Fibroblast of lung (primary cell): ENCODE data around the gene PIP4K2B. TPM values are rescaled to one million over a fixed set of nuclear protein-coding genes. Genes with fewer than 3 reads are reported as not detected.

Experiments
- DNase-seq, 2 donors: peaks; one replicate each; pipeline versions ENCODE4 v3.0.0 to v3.0.0-alpha.2; 2010; ENCODE audit warnings: low read depth in 2 of 2
- H2AFZ ChIP-seq: 2 replicates; pipeline ENCODE4 v1.5.1; 2012; ENCODE audit warnings: low read length, control low read depth, inconsistent platforms
- H3K27ac ChIP-seq: 2 replicates; pipeline ENCODE4 v1.5.1; 2011; ENCODE audit warnings: low read length, control low read depth; ENCODE audit not compliant: insufficient read depth
- H3K27me3 ChIP-seq: 2 replicates; pipeline ENCODE4 v1.5.1; 2011; ENCODE audit warnings: mild to moderate bottlenecking, low read length; ENCODE audit not compliant: control insufficient read depth, insufficient read depth
- H3K36me3 ChIP-seq: 2 replicates; pipeline ENCODE4 v1.5.1; 2011; ENCODE audit warnings: low read length; ENCODE audit not compliant: control insufficient read depth, insufficient read depth
- H3K4me1 ChIP-seq: 2 replicates; pipeline ENCODE4 v1.5.1; 2011; ENCODE audit warnings: low read length; ENCODE audit not compliant: control insufficient read depth, insufficient read depth; ENCODE audit errors: extremely low read depth
- H3K4me2 ChIP-seq: 2 replicates; pipeline ENCODE4 v1.5.1; 2011; ENCODE audit warnings: low read length, control low read depth; ENCODE audit not compliant: insufficient read depth; ENCODE audit errors: extremely low read depth
- H3K4me3 ChIP-seq, 4 experiments: fragments of 200-600 bp in 1 of 4; sonication (generic) in 1 of 4; replicated peaks in 1 of 4; 2 replicates each; pipeline ENCODE4 v1.5.1; 2011 to 2016; ENCODE audit warnings: low read length in 4 of 4, low read depth in 3 of 4, mild to moderate bottlenecking in 3 of 4, control low read depth in 2 of 4, inconsistent platforms in 1 of 4, mixed read lengths in 1 of 4; ENCODE audit not compliant: insufficient read depth in 1 of 4; ENCODE audit errors: control extremely low read depth in 1 of 4
- H3K79me2 ChIP-seq: 2 replicates; pipeline ENCODE4 v1.5.1; 2012; ENCODE audit warnings: mild to moderate bottlenecking, low read length, inconsistent platforms; ENCODE audit not compliant: control insufficient read depth, insufficient read depth
- H3K9ac ChIP-seq: 2 replicates; pipeline ENCODE4 v1.5.1; 2011; ENCODE audit warnings: mild to moderate bottlenecking, low read length, control low read depth; ENCODE audit not compliant: insufficient read depth
- H3K9me3 ChIP-seq: 2 replicates; pipeline ENCODE4 v1.5.1; 2012; ENCODE audit warnings: low read depth, low read length; ENCODE audit not compliant: control insufficient read depth, insufficient read depth
- H4K20me1 ChIP-seq: 2 replicates; pipeline ENCODE4 v1.5.1; 2011; ENCODE audit warnings: low read length; ENCODE audit not compliant: control insufficient read depth, insufficient read depth; ENCODE audit errors: extremely low read depth
- EZH2 ChIP-seq: IDR thresholded peaks from 2 replicates; pipeline ENCODE4 v1.5.1; 2012; ENCODE audit warnings: low read length, control low read depth, mild to moderate bottlenecking; ENCODE audit errors: missing control alignments
- polyA plus RNA-seq, 2 donors: library from polyadenylated mRNA; depleted of rRNA in 1 of 2; stranded (reverse) in 1 of 2; unstranded in 1 of 2; fragments of >200 nt; gene quantifications; 2 replicates each; pipeline ENCODE4 v1.2.1, GENCODE V29; 2011 to 2012; ENCODE audit warnings: missing spikeins in 1 of 2
- total RNA-seq: library from RNA; depleted of rRNA; stranded (reverse); fragments of >200 nt; gene quantifications from 2 replicates; pipeline ENCODE4 v1.2.1, GENCODE V29; 2014
- TF ChIP-seq, protein P1 (sequence below), 2 donors: IDR thresholded peaks in 1 of 2; conservative IDR thresholded peaks in 1 of 2; 1 replicate in 1 of 2; 2 replicates in 1 of 2; pipeline ENCODE4 v1.5.1; 2011 to 2012; ENCODE audit warnings: low read length in 2 of 2, control low read depth in 1 of 2, inconsistent platforms in 1 of 2, low read depth in 1 of 2, mild to moderate bottlenecking in 1 of 2

Gene PIP4K2B
- total and polyA plus RNA-seq, 2 donors (not counting 1 experiment from before 2014, with no cell fraction given), result 30.6 to 43.8 TPM

GRCh38 chr17:38730526-38731379, 68.6 kb downstream of the PIP4K2B start:
- H3K4me1 ChIP-seq, result peaks cover 10% of the 10 kb centered on the region
- peak overlapping the region; percentile 81 to 96 (median 86) for H3K4me3 ChIP-seq
- H3K79me2 ChIP-seq, result peaks cover 12% of the 10 kb centered on the region
- no peaks in the 10 kb centered on the region for H4K20me1 ChIP-seq
- H3K27ac ChIP-seq, result peak overlapping the region; percentile 73
- peak overlapping the region; percentile 55 for H2AFZ ChIP-seq
- H3K9ac ChIP-seq, result peak overlapping the region; percentile 71
- peak; percentile 44 to 62 for DNase-seq
- TF ChIP-seq, protein P1, sequence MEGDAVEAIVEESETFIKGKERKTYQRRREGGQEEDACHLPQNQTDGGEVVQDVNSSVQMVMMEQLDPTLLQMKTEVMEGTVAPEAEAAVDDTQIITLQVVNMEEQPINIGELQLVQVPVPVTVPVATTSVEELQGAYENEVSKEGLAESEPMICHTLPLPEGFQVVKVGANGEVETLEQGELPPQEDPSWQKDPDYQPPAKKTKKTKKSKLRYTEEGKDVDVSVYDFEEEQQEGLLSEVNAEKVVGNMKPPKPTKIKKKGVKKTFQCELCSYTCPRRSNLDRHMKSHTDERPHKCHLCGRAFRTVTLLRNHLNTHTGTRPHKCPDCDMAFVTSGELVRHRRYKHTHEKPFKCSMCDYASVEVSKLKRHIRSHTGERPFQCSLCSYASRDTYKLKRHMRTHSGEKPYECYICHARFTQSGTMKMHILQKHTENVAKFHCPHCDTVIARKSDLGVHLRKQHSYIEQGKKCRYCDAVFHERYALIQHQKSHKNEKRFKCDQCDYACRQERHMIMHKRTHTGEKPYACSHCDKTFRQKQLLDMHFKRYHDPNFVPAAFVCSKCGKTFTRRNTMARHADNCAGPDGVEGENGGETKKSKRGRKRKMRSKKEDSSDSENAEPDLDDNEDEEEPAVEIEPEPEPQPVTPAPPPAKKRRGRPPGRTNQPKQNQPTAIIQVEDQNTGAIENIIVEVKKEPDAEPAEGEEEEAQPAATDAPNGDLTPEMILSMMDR (conservative IDR thresholded peaks at IDR 0.05 in 1 of 2, IDR thresholded peaks at IDR 0.05 in 1 of 2; ENCODE audit: low read depth in 1 of 2, low read length in 2 of 2), result no peak
- no peak for TF ChIP-seq EZH2
- no peaks in the 10 kb centered on the region for H3K9me3 ChIP-seq
- peak overlapping the region; percentile 99 for H3K4me2 ChIP-seq
- H3K36me3 ChIP-seq, result peaks cover 18% of the 10 kb centered on the region
- no peaks in the 10 kb centered on the region for H3K27me3 ChIP-seq

GRCh38 chr17:38729886-38730525, 69.3 kb downstream of the PIP4K2B start, which contains the start of gene CISD3:
Gene CISD3, plus strand, starts transcription at chr17:38730341. Its CDS starts 18 bp downstream, at chr17:38730359.
- Histone ChIP-seq H4K20me1 (no peaks in the 10 kb centered on the region), H3K27ac (peak within 1 kb of the TSS; percentile 73), H3K9ac (peak within 1 kb of the TSS; percentile 71), H2AFZ (peak within 1 kb of the TSS; percentile 55), H3K9me3 (no peaks in the 10 kb centered on the region), H3K4me1 (peaks cover 10% of the 10 kb centered on the region), H3K27me3 (no peaks in the 10 kb centered on the region), H3K4me3 (peak within 1 kb of the TSS; percentile 81 to 96 (median 86)), H3K4me2 (peak within 1 kb of the TSS; percentile 99), H3K36me3 (peaks cover 13% of the 10 kb centered on the region), H3K79me2 (peaks cover 12% of the 10 kb centered on the region)
- TF ChIP-seq, protein P1 (conservative IDR thresholded peaks at IDR 0.05 in 1 of 2, IDR thresholded peaks at IDR 0.05 in 1 of 2; ENCODE audit: low read depth in 1 of 2, low read length in 2 of 2), result peak in 1 of 2 donors; percentile 48
- no peak for TF ChIP-seq EZH2
- peak; percentile 74 to 81 for DNase-seq

DNA sequence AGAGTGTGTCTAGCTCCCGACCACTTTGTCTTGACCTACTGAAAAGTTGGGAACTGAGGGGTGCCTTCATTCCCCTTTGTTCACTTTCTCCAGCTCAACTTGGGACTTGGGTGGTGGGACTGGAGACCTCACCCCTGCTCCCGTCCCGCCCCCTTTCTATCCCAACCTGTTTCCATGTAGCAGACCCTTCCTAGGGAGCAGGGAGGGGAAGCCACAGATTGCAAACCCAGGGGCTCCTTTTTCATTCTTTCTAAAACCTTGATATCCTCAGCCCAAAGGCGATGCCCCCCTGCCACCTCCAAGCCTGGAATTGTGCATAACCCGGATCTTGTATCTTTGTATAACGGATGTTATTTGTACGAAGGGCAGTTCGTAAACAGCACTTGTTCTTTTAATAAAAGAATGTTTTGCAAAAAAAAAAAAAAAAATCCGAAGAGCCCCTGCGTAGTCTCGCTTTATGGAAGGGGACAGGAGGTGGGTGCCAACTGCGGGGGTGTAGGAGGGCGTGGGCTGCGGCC, 69.9 kb downstream of the PIP4K2B start:
- Histone ChIP-seq H3K36me3 (peaks cover 11% of the 10 kb centered on the region), H3K27me3 (no peaks in the 10 kb centered on the region), H3K9me3 (no peaks in the 10 kb centered on the region), H3K4me1 (peaks cover 10% of the 10 kb centered on the region), H3K4me2 (peak overlapping the region; percentile 68), H4K20me1 (no peaks in the 10 kb centered on the region), H2AFZ (peak overlapping the region; percentile 51), H3K4me3 (peak overlapping the region; percentile 31 to 69 (median 45)), H3K9ac (peak overlapping the region; percentile 58), H3K79me2 (peaks cover 12% of the 10 kb centered on the region), H3K27ac (no peak overlapping the region)
- TF ChIP-seq EZH2, result no peak
- TF ChIP-seq, protein P1 (conservative IDR thresholded peaks at IDR 0.05 in 1 of 2, IDR thresholded peaks at IDR 0.05 in 1 of 2; ENCODE audit: low read depth in 1 of 2, low read length in 2 of 2), result no peak
- DNase-seq, result no peak
